Liver (tissue), 9 donors: ENCODE results near the gene KIF1A. TPM values are rescaled to one million over a fixed set of nuclear protein-coding genes. Genes with fewer than 3 reads are reported as not detected.

Experiments used
- DNase-seq: peaks from one replicate; pipeline ENCODE4 v3.0.0-alpha.2; 2017; ENCODE audit warnings: low spot score
- H3K27ac ChIP-seq, 2 donors: one replicate each; pipeline ENCODE4 v1.7.0; 2013; ENCODE audit warnings: inconsistent platforms in 2 of 2, low read length in 2 of 2, control low read depth in 1 of 2, low read depth in 1 of 2, mild to moderate bottlenecking in 1 of 2
- H3K27me3 ChIP-seq, 4 donors: one replicate each; pipeline versions ENCODE4 v1.6.1 to v1.7.0; 2013; ENCODE audit warnings: low read length in 3 of 4, inconsistent platforms in 1 of 4, mild to moderate bottlenecking in 1 of 4, moderate library complexity in 1 of 4; ENCODE audit not compliant: control insufficient read depth in 4 of 4, insufficient read depth in 4 of 4
- H3K36me3 ChIP-seq, 4 donors: one replicate each; pipeline versions ENCODE4 v1.6.1 to v1.7.0; 2013; ENCODE audit warnings: low read length in 3 of 4, mild to moderate bottlenecking in 3 of 4, low read depth in 1 of 4, moderate library complexity in 1 of 4; ENCODE audit not compliant: control insufficient read depth in 4 of 4, insufficient read depth in 3 of 4
- H3K4me1 ChIP-seq, 4 donors: one replicate each; pipeline versions ENCODE4 v1.6.1 to v1.7.0; 2013; ENCODE audit warnings: low read length in 3 of 4, mild to moderate bottlenecking in 3 of 4, moderate library complexity in 1 of 4; ENCODE audit not compliant: control insufficient read depth in 4 of 4, insufficient read depth in 4 of 4
- H3K4me3 ChIP-seq, 3 donors: one replicate each; pipeline versions ENCODE4 v1.6.1 to v1.7.0; 2013; ENCODE audit warnings: low read length in 3 of 3, control low read depth in 1 of 3, low read depth in 1 of 3, mild to moderate bottlenecking in 1 of 3
- H3K9ac ChIP-seq, 2 donors: one replicate each; pipeline ENCODE4 v1.7.0; 2013; ENCODE audit warnings: low read length in 2 of 2, mild to moderate bottlenecking in 2 of 2, moderate library complexity in 2 of 2, control low read depth in 1 of 2, low read depth in 1 of 2
- H3K9me3 ChIP-seq, 4 donors: one replicate each; pipeline versions ENCODE4 v1.6.1 to v1.7.0; 2013; ENCODE audit warnings: low read length in 3 of 4; ENCODE audit not compliant: control insufficient read depth in 4 of 4
- ATF3 ChIP-seq: IDR thresholded peaks from 2 replicates; pipeline ENCODE4 v1.6.1; 2016; ENCODE audit warnings: antibody characterized with exemption
- EGR1 ChIP-seq, 2 donors: IDR thresholded peaks; 2 replicates each; pipeline ENCODE4 v1.6.1; 2016 to 2018; ENCODE audit warnings: antibody characterized with exemption in 2 of 2, low read depth in 2 of 2
- FOXA1 ChIP-seq: IDR thresholded peaks from 2 replicates; pipeline ENCODE4 v1.6.1; 2016; ENCODE audit warnings: antibody characterized with exemption
- FOXA2 ChIP-seq: IDR thresholded peaks from 2 replicates; pipeline ENCODE4 v1.6.1; 2016; ENCODE audit warnings: antibody characterized with exemption
- GABPA ChIP-seq, 2 donors: IDR thresholded peaks in 1 of 2; conservative IDR thresholded peaks in 1 of 2; 2 replicates each; pipeline ENCODE4 v1.6.1; 2016; ENCODE audit warnings: antibody characterized with exemption in 2 of 2, mild to moderate bottlenecking in 1 of 2, moderate library complexity in 1 of 2
- JUND ChIP-seq, 2 donors: IDR thresholded peaks; 2 replicates each; pipeline ENCODE4 v1.6.1; 2016; ENCODE audit warnings: antibody characterized with exemption in 2 of 2
- MAX ChIP-seq: IDR thresholded peaks from 2 replicates; pipeline ENCODE4 v1.6.1; 2016; ENCODE audit warnings: antibody characterized with exemption
- NR2F2 ChIP-seq: IDR thresholded peaks from 2 replicates; pipeline ENCODE4 v1.6.1; 2016; ENCODE audit warnings: antibody characterized with exemption
- RAD21 ChIP-seq, 2 donors: IDR thresholded peaks; 2 replicates each; pipeline ENCODE4 v1.6.1; 2016; ENCODE audit warnings: antibody characterized with exemption in 2 of 2, mild to moderate bottlenecking in 2 of 2
- RXRA ChIP-seq, 2 donors: IDR thresholded peaks; 2 replicates each; pipeline ENCODE4 v1.6.1; 2017 to 2018; ENCODE audit warnings: antibody characterized with exemption in 2 of 2, mild to moderate bottlenecking in 1 of 2
- SP1 ChIP-seq: IDR thresholded peaks from 2 replicates; pipeline ENCODE4 v1.6.1; 2018; ENCODE audit warnings: antibody characterized with exemption, mild to moderate bottlenecking
- TAF1 ChIP-seq: conservative IDR thresholded peaks from 2 replicates; pipeline ENCODE4 v1.6.1; 2016; ENCODE audit warnings: antibody characterized with exemption, mild to moderate bottlenecking
- YY1 ChIP-seq: IDR thresholded peaks from 2 replicates; pipeline ENCODE4 v1.6.1; 2016; ENCODE audit warnings: antibody characterized with exemption, mild to moderate bottlenecking
- WGBS: extraction: QIAGEN DNeasy Blood & Tissue Kit; methylation state at CpG from one replicate; pipeline ENCODE4 v1.1.7; 2013; 5-methylcytosine and 5-hydroxymethylcytosine counted together
- polyA plus RNA-seq, 2 donors: library from polyadenylated mRNA; stranded (reverse) in 1 of 2; unstranded in 1 of 2; fragments of 200-250 nt in 1 of 2; fragments of >200 nt in 1 of 2; fragmentation: Nextera tagmentation in 1 of 2; extraction: Ambion mirVana in 1 of 2; gene quantifications; one replicate each; pipeline versions ENCODE4 v1.2.1 to v1.2.3, GENCODE V29; 2013 to 2015
- total RNA-seq, 2 donors: library from RNA; depleted of rRNA; stranded (reverse); fragments of >200 nt; gene quantifications; one replicate each; pipeline ENCODE4 v1.2.3, GENCODE V29; 2014
- TF ChIP-seq, protein P1 (sequence below): IDR thresholded peaks from 2 replicates; pipeline ENCODE4 v1.6.1; 2016; ENCODE audit warnings: antibody characterized with exemption
- TF ChIP-seq, protein P2 (sequence below): fragments of 150-350 bp; IDR thresholded peaks from 2 replicates; pipeline ENCODE4 v1.5.1; 2017; ENCODE audit warnings: improper control_type of control experiment, low read depth, low read length; ENCODE audit not compliant: missing input control
- TF ChIP-seq, protein P3 (sequence below): IDR thresholded peaks from 2 replicates; pipeline ENCODE4 v1.6.1; 2016; ENCODE audit warnings: antibody characterized with exemption, mild to moderate bottlenecking
- donor health status: healthy.
- donor health status: healthy.
- donor health status: healthy.
- donor health status: healthy.
- donor health status: healthy.

The KIF1A gene
- total and polyA plus RNA-seq, 4 donors, result 0.03 to 0.21 (median 0.11) TPM

GRCh38 chr2:240760121-240760520 lies 59.9 kb downstream of the KIF1A start:
- no peaks in the 10 kb centered on the region for H3K9me3 ChIP-seq
- H3K4me3 ChIP-seq, result no peak overlapping the region
- H3K36me3 ChIP-seq, result no peaks in the 10 kb centered on the region
- no peaks in the 10 kb centered on the region for H3K4me1 ChIP-seq
- H3K27me3 ChIP-seq, result no peaks in the 10 kb centered on the region
- no peak overlapping the region for H3K9ac ChIP-seq
- H3K27ac ChIP-seq, result no peak overlapping the region
- DNase-seq, result no peak
- 73% methylated on average over 7 of the region's 7 CpGs for WGBS
- no peak for TF ChIP-seq NR2F2
- TF ChIP-seq SP1, result no peak
- TF ChIP-seq, protein P1, sequence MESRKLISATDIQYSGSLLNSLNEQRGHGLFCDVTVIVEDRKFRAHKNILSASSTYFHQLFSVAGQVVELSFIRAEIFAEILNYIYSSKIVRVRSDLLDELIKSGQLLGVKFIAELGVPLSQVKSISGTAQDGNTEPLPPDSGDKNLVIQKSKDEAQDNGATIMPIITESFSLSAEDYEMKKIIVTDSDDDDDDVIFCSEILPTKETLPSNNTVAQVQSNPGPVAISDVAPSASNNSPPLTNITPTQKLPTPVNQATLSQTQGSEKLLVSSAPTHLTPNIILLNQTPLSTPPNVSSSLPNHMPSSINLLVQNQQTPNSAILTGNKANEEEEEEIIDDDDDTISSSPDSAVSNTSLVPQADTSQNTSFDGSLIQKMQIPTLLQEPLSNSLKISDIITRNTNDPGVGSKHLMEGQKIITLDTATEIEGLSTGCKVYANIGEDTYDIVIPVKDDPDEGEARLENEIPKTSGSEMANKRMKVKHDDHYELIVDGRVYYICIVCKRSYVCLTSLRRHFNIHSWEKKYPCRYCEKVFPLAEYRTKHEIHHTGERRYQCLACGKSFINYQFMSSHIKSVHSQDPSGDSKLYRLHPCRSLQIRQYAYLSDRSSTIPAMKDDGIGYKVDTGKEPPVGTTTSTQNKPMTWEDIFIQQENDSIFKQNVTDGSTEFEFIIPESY, result no peak
- no peak for TF ChIP-seq YY1
- no peak for TF ChIP-seq RXRA (IDR thresholded peaks at IDR 0.05)
- TF ChIP-seq, protein P2, sequence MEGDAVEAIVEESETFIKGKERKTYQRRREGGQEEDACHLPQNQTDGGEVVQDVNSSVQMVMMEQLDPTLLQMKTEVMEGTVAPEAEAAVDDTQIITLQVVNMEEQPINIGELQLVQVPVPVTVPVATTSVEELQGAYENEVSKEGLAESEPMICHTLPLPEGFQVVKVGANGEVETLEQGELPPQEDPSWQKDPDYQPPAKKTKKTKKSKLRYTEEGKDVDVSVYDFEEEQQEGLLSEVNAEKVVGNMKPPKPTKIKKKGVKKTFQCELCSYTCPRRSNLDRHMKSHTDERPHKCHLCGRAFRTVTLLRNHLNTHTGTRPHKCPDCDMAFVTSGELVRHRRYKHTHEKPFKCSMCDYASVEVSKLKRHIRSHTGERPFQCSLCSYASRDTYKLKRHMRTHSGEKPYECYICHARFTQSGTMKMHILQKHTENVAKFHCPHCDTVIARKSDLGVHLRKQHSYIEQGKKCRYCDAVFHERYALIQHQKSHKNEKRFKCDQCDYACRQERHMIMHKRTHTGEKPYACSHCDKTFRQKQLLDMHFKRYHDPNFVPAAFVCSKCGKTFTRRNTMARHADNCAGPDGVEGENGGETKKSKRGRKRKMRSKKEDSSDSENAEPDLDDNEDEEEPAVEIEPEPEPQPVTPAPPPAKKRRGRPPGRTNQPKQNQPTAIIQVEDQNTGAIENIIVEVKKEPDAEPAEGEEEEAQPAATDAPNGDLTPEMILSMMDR, result no peak
- TF ChIP-seq TAF1, result no peak
- no peak for TF ChIP-seq ATF3
- TF ChIP-seq RAD21 (IDR thresholded peaks at IDR 0.05), result no peak
- TF ChIP-seq, protein P3, sequence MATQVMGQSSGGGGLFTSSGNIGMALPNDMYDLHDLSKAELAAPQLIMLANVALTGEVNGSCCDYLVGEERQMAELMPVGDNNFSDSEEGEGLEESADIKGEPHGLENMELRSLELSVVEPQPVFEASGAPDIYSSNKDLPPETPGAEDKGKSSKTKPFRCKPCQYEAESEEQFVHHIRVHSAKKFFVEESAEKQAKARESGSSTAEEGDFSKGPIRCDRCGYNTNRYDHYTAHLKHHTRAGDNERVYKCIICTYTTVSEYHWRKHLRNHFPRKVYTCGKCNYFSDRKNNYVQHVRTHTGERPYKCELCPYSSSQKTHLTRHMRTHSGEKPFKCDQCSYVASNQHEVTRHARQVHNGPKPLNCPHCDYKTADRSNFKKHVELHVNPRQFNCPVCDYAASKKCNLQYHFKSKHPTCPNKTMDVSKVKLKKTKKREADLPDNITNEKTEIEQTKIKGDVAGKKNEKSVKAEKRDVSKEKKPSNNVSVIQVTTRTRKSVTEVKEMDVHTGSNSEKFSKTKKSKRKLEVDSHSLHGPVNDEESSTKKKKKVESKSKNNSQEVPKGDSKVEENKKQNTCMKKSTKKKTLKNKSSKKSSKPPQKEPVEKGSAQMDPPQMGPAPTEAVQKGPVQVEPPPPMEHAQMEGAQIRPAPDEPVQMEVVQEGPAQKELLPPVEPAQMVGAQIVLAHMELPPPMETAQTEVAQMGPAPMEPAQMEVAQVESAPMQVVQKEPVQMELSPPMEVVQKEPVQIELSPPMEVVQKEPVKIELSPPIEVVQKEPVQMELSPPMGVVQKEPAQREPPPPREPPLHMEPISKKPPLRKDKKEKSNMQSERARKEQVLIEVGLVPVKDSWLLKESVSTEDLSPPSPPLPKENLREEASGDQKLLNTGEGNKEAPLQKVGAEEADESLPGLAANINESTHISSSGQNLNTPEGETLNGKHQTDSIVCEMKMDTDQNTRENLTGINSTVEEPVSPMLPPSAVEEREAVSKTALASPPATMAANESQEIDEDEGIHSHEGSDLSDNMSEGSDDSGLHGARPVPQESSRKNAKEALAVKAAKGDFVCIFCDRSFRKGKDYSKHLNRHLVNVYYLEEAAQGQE, result no peak
- TF ChIP-seq MAX, result no peak
- no peak for TF ChIP-seq GABPA (IDR thresholded peaks at IDR 0.05 in 1 of 2, conservative IDR thresholded peaks at IDR 0.05 in 1 of 2)

DNA sequence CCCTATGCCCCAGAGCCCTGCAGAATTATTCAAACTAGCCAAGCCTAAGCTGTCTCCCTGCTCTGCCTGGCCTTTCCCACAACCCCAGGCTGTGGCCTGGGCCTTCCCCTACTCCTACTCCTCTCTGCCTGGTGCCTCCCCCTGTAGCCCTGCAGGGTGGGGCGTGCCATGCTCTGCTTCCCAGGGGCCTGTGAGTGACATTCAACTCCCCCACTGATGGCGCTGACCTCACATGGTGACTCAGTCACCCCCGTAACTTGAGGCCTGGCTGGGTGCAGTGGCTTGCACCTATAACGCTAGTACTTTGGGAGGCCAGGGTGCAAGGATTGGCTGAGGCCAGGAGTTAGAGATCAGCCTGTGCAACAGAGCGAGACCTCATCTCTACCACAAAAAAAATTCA lies 60.6 kb downstream of the KIF1A start:
- DNase-seq, result no peak
- WGBS, result 93% methylated on average over 5 of the region's 5 CpGs
- Histone ChIP-seq H3K36me3 (no peaks in the 10 kb centered on the region), H3K9ac (no peak overlapping the region), H3K4me3 (no peak overlapping the region), H3K27me3 (no peaks in the 10 kb centered on the region), H3K27ac (no peak overlapping the region), H3K9me3 (no peaks in the 10 kb centered on the region), H3K4me1 (no peaks in the 10 kb centered on the region)
- TF ChIP-seq, protein P1, result no peak
- no peak for TF ChIP-seq JUND (IDR thresholded peaks at IDR 0.05)
- TF ChIP-seq GABPA (IDR thresholded peaks at IDR 0.05 in 1 of 2, conservative IDR thresholded peaks at IDR 0.05 in 1 of 2), result no peak
- no peak for TF ChIP-seq ATF3
- no peak for TF ChIP-seq YY1
- TF ChIP-seq RAD21 (IDR thresholded peaks at IDR 0.05), result no peak
- TF ChIP-seq FOXA1, result no peak
- TF ChIP-seq, protein P2, result no peak
- no peak for TF ChIP-seq FOXA2
- TF ChIP-seq TAF1, result no peak
- TF ChIP-seq MAX, result no peak
- TF ChIP-seq RXRA (IDR thresholded peaks at IDR 0.05), result no peak
- no peak for TF ChIP-seq SP1
- no peak for TF ChIP-seq EGR1 (IDR thresholded peaks at IDR 0.05; ENCODE audit: low read depth in 2 of 2)
